SK-N-MC (cell line): ENCODE results near the gene ACOT12.

Experiments used
- EZH2 ChIP-seq: fragments of 200-600 bp; sonication (generic); IDR thresholded peaks from one replicate; pipeline ENCODE4 v1.6.1; 2017; ENCODE audit warnings: antibody characterized with exemption
- POLR2AphosphoS5 ChIP-seq: IDR thresholded peaks from 2 replicates; pipeline ENCODE4 v1.6.1; 2012; ENCODE audit warnings: mild to moderate bottlenecking, low read depth, low read length, borderline replicate concordance

GRCh38 chr5:81350507-81350906 is 43.4 kb downstream of the ACOT12 start:
- TF ChIP-seq EZH2, result no peak
- no peak for TF ChIP-seq POLR2AphosphoS5
